Measurements from ENCODE around the gene GOSR2.

- TF ChIP-seq CTBP1 (IDR thresholded peaks at IDR 0.05; ENCODE audit: borderline replicate concordance) (no peak), TARDBP (IDR thresholded peaks at IDR 0.05) (no peak), HDGF (IDR thresholded peaks at IDR 0.05; ENCODE audit: borderline replicate concordance) (no peak), BHLHE40 (IDR thresholded peaks at IDR 0.05; ENCODE audit: borderline replicate concordance) (no peak), ARNT (IDR thresholded peaks at IDR 0.05) (no peak), PKNOX1 (IDR thresholded peaks at IDR 0.05) (no peak), SUZ12 (IDR thresholded peaks at IDR 0.05) (no peak), L3MBTL2 (conservative IDR thresholded peaks at IDR 0.05) (no peak)
Observed at GRCh38 chr17:46878055-46878454, 44.9 kb upstream of the GOSR2 start.
